Fibroblast of the aortic adventitia (primary cell): Measurements from ENCODE around the gene CTNNA2. TPM values are rescaled to one million over a fixed set of nuclear protein-coding genes. Genes with fewer than 3 reads are reported as not detected.
A peak's percentile ranks its signal among the peaks of the same experiment; 100 is the strongest.

Experiments used
- DNase-seq: peaks from one replicate; pipeline ENCODE4 v3.0.0-alpha.2; 2010; ENCODE audit warnings: low read depth
- H3K4me3 ChIP-seq: 2 replicates; pipeline ENCODE4 v1.5.1; 2011; ENCODE audit warnings: low read depth, mild to moderate bottlenecking, control low read depth, low read length, moderate library complexity
- CTCF ChIP-seq: IDR thresholded peaks from 2 replicates; pipeline ENCODE4 v1.5.1; 2011; ENCODE audit warnings: mild to moderate bottlenecking, low read length, control low read depth, inconsistent platforms; ENCODE audit not compliant: insufficient read depth
- total RNA-seq: library from RNA; depleted of rRNA; stranded (reverse); fragments of >200 nt; gene quantifications from 2 replicates; pipeline ENCODE4 v1.2.3, GENCODE V29; 2012; ENCODE audit warnings: low replicate concordance

Gene CTNNA2
- total RNA-seq, 1 donor, result 0.36 TPM

DNA sequence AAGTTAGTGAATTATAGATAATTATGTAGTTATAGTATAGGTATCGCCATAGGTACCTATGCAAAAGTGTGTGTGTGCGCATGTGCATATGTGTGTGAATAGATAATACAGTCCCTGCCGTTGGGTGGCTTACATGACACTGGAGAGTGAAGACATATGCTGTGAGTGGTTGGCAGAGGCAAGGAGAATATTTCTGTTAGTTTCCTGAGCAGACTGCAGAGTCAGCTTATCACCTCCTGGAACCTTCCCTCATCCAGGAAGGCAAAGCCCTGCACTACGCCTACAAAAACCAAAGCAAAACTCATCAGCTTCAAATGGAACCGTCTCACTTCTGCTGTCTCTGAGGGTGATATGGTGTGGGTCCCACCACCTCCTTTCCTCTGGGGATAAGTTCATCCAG, 609.8 kb downstream of the CTNNA2 start:
- DNase-seq, result no peak
- no peak overlapping the region for H3K4me3 ChIP-seq
- no peak for TF ChIP-seq CTCF

DNA sequence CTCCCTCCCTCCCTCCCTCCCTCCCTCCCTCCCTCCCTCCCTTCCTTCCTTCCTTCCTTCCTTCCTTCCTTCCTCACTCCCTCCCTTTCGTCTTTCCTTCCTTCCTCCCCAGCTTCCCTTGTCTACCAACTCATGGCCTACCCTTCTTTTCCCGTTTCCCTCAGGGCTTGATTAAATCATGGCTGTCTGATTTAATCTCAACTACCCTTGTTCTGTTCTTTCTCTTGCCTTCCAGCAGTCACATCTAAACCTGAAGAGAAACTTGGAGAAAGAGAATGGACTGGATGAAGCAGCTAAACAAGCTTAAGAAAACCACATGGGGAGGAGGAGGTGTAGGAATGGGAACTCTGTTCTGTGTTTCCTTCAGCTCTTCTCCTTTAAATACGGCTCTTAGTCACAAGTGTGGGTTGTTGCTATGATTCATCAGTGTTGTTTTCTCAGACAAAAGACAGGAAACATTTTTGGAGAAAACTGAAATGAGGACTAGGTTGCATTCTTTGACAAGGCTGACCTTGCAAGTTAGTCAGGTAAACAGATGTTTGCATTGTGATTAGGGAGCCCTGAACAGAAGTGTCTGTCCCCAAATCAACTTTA, 613.8 kb downstream of the CTNNA2 start:
- DNase-seq, result peak; percentile 35
- TF ChIP-seq CTCF, result no peak
- no peak overlapping the region for H3K4me3 ChIP-seq

DNA sequence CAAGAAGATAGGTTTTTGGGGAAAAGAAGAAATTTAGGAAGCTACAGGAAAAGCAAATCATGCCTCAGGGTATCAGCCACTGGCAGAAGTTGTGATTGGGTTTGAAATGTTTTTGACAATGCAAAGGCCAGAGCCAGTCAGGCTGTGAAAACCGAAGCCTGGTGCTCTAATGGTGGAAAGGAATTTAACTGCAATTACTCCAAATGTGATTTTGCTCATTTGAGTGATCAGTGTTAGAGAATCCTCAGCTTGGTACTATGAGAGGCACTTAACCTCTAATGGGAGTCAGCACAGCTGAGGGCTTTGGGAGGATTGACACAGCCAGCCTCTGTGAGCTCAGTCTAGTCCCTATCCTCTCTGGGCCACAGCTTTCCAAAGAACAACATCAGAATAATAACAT, 615.2 kb downstream of the CTNNA2 start:
- no peak overlapping the region for H3K4me3 ChIP-seq
- no peak for TF ChIP-seq CTCF
- no peak for DNase-seq

DNA sequence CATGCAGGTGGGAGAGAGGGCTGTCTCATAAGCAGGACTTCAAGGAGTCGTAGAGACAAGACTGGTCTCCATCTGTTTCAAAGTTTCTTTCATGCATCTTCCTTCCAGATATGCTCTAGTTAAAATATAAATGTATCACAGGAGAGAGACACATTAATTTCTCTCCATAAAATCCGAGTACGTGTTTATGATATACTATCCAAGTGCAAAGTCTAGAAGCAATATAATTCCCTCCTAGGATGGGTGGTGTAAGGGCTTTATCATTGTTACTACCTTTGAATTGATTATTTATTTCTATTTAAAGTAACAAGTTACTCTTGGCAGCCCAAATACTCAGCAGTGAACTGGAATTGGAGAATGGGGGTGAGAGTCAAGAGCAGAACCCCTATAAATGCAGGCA, 619.4 kb downstream of the CTNNA2 start:
- H3K4me3 ChIP-seq, result no peak overlapping the region
- DNase-seq, result no peak
- no peak for TF ChIP-seq CTCF

DNA sequence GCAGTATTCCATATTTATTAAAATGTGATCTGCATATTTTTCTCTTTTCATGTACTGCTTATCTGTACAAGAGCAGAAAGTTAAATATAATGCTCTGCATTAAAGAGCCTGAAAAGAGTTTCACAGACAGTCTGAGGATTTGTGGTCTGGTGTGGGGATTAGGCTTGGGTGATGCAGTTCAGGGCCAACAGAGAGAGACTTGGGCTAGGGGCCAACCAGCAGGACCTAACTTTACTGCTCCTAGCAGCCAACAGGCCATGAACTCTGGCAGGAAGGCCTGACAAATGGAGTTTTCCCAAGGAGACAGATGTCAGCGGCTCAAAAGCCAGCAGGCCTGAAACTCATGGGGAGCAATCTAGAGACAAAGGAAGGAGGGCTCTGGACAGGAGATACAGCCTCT, 622.1 kb downstream of the CTNNA2 start:
- DNase-seq, result no peak
- TF ChIP-seq CTCF, result no peak
- H3K4me3 ChIP-seq, result no peak overlapping the region

DNA sequence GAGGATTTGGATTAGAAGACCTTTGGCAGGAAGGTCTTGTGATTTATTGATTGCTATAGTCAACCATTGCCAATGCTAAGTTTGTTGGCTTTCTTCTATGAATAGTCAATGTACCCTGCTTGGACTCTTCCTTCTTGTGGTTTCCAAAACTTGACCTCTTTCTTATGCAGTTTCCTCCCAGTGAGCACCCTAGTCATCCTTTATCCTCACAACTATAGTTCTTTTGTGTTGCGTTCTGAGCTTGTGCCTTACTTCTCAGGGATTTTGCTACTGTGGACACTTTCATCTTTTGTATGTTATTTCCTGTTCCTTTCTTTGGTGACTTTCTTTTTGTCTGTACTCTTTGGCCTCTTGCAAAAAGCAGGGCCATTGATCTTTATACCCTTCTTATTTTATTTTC, 623.5 kb downstream of the CTNNA2 start:
- no peak for DNase-seq
- H3K4me3 ChIP-seq, result no peak overlapping the region
- no peak for TF ChIP-seq CTCF

- DNase-seq, result no peak
- no peak for TF ChIP-seq CTCF
- no peak overlapping the region for H3K4me3 ChIP-seq
Observed at GRCh38 chr2:80139001-80139400, 626.1 kb downstream of the CTNNA2 start.
